Activated naive CD4-positive, alpha-beta T cell treated with anti-CD3 and anti-CD28 coated beads for 36 hours (primary cell): ENCODE data around the gene A3GALT2. TPM values are rescaled to one million over a fixed set of nuclear protein-coding genes. Genes with fewer than 3 reads are reported as not detected.
A peak's percentile ranks its signal among the peaks of the same experiment; 100 is the strongest.

Source experiments
- CTCF ChIA-PET: fragments of 350-600 bp; sonication (Branson Sonifier 250); formaldehyde crosslinking; loops from one replicate; lab custom pipeline; 2021; ENCODE audit warnings: antibody characterized with exemption; lab: Charles Lee
- DNase-seq: peaks from one replicate; pipeline ENCODE4 v3.0.0-alpha.2; 2020
- H3K27ac Mint-ChIP-seq: one replicate; pipeline ENCODE4 v1.8.0; 2021; ENCODE audit warnings: mild to moderate bottlenecking, mixed read lengths
- H3K27me3 Mint-ChIP-seq: one replicate; pipeline ENCODE4 v1.8.0; 2021; ENCODE audit warnings: low read depth, mixed read lengths
- H3K36me3 Mint-ChIP-seq: one replicate; pipeline ENCODE4 v1.8.0; 2021; ENCODE audit warnings: low read depth, mixed read lengths
- H3K4me1 Mint-ChIP-seq: one replicate; pipeline ENCODE4 v1.8.0; 2021; ENCODE audit warnings: low read depth, mixed read lengths
- H3K4me3 Mint-ChIP-seq: one replicate; pipeline ENCODE4 v1.8.0; 2021; ENCODE audit warnings: mild to moderate bottlenecking, moderate library complexity, mixed read lengths
- H3K9me3 Mint-ChIP-seq: one replicate; pipeline ENCODE4 v1.8.0; 2021; ENCODE audit warnings: mixed read lengths
- intact Hi-C: fragments of 100-400 bp; cut with micrococcal nuclease; formaldehyde crosslinking; loops from one replicate; pipeline ENCODE4 v1.15.1; 2023
- total RNA-seq, 2 experiments: library from RNA; stranded (reverse); gene quantifications; one replicate each; pipeline ENCODE4 v1.2.3, GENCODE V29; 2021

Gene A3GALT2
- total RNA-seq, 2 experiments from 2014 or later: not detected

DNA sequence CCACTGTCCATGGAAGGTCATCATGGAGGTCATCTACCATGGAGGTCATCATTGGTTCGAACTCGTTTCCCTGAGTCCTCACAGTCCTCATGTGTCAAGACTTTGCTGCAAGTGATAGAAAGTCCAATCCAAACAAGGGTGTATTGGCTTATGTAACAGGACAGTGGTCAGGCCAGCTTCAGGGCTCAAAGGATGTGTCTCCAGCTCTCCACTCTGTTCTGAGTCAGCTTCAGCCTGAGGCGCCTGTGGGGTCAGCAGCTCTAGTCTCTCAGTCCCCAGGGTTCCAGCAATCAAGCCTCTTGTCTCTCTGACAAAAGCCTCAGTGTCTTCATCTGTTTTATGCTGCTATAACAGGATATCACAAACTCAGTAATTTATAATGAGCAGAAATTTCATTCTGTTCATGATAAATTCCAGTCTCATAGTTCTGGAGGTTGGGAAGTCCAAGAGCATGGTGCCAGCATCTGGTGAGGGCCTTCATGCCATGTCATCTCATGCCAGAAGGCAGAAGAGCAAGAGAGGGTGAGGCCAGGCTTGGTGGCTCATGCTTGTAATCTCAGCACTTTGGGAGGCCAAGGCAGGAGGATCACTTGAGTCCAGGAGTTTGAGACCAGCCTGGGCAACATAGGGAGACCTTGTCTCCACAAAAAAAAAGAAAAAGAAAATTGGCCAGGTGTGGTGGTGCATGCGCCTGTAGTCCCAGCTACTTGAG lies 19.5 kb downstream of the A3GALT2 start:
- H3K4me1 Mint-ChIP-seq: peaks cover 12% of the 10 kb centered on the region
- H3K9me3 Mint-ChIP-seq: no peaks in the 10 kb centered on the region
- DNase-seq: no peak
- intact Hi-C loops: no loop called here
- H3K4me3 Mint-ChIP-seq: no peak overlapping the region
- no peak overlapping the region for H3K27ac Mint-ChIP-seq
- H3K27me3 Mint-ChIP-seq: peaks cover 7% of the 10 kb centered on the region
- peaks cover 9% of the 10 kb centered on the region for H3K36me3 Mint-ChIP-seq
- CTCF ChIA-PET: no interaction called here

DNA sequence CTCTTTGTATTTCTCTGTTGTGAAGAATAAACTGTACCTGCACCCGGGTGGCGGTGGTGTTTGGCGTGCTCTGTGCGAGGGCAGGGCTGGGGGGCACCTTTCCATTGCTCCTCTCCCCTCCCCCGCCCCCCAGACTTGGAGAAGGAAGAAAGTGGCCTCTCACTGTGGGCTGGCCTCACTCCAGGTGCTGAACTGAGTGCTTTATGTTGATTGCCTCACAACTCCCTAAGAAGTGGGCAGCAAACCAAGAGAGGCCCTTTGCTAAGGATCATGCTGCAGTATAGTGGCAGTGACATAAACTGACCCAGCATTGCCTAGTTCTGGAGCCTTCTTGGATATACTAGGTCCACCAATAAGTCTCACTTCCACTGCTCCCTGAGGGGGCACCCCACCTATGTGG lies 20.2 kb downstream of the A3GALT2 start:
- no peak overlapping the region for H3K27ac Mint-ChIP-seq
- CTCF ChIA-PET: no interaction called here
- H3K27me3 Mint-ChIP-seq: peaks cover under 1% of the 10 kb centered on the region
- intact Hi-C loops: no loop called here
- H3K4me3 Mint-ChIP-seq: no peak overlapping the region
- peaks cover 9% of the 10 kb centered on the region for H3K36me3 Mint-ChIP-seq
- DNase-seq: no peak
- no peaks in the 10 kb centered on the region for H3K9me3 Mint-ChIP-seq
- H3K4me1 Mint-ChIP-seq: peaks cover 12% of the 10 kb centered on the region

DNA sequence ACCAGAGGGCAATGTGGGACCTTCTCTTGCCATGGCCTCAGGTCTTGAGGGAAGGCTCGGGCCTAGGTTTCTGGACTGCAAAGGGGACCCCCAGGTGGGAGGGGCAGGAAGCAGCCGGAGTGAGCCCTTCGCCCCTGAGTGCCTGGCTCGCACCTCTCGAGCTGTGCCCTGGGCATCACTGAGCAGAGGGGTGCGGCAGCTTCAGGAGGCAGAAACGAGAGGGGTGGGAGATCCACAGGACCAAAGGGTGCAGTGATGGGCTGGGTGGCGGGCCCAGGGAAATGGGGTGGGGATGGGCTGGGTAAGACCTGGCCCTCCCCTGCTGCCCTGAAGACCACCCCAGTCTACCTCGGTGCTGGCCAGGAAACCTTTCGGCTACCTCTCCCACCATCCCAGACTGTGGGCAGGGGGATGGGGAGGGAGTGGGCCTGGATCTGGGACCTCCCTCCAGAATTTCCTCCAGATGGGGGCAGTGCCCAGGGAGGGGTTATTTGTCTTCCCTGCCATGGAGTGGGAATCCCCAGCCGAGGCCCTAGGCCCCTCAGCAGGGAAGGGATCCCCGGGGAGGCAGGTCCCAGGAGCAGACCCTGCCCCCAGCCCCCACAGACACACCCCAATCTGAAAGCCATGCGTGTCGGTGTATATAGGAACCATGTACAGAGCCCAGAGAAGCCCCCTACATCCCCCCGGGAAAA lies 21.3 kb downstream of the A3GALT2 start:
- no peak for DNase-seq
- H3K27me3 Mint-ChIP-seq: no peaks in the 10 kb centered on the region
- CTCF ChIA-PET: interaction anchor here (0.7 to 2.2 kb wide), 5 partner anchors 13 to 173 kb away, joined by 3 to 8 read pairs (median 4); partner anchors contain the start of gene ZSCAN20
- no peaks in the 10 kb centered on the region for H3K9me3 Mint-ChIP-seq
- peaks cover 9% of the 10 kb centered on the region for H3K36me3 Mint-ChIP-seq
- peaks cover 17% of the 10 kb centered on the region for H3K4me1 Mint-ChIP-seq
- no peak overlapping the region for H3K4me3 Mint-ChIP-seq
- no peak overlapping the region for H3K27ac Mint-ChIP-seq
- intact Hi-C loops: loop anchor here (5.0 kb wide), 1 partner anchor 48 kb away; no protein-coding TSS in a partner anchor

DNA sequence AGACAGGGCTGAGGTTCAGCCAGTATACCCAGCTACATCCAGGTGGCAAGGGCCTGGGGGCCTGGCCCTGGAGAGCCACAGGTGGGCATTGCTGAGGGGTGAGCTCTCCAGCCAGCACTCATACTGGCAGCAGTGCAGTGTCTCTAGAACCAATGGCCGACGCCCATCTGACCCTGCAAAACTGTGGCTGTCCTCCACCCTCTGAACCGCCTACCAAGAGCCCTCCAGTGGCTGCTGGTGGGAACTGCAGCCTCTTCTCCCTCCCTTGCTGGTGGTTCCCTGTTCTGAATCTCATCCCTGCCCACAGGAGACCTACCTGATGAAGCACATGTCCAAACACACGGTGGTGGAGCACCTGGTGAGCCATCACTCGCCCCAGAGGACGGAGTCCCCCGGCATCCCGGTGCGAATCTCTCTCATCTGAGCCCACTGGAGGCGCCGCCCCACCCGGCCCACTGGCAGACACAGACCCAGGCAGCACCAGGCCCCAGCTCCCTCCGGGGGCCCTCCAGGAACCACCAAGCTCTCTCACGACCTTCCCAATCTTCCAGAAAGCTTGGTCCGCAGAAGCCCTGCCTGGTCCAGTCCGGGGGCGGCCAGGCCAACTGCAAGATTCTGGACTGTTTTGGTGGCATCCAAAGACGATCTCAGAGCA lies 22.1 kb downstream of the A3GALT2 start:
- peak; percentile 65 for DNase-seq
- Mint-ChIP-seq H3K36me3 (peaks cover 9% of the 10 kb centered on the region), H3K4me1 (peaks cover 17% of the 10 kb centered on the region), H3K27ac (no peak overlapping the region), H3K9me3 (no peaks in the 10 kb centered on the region), H3K4me3 (no peak overlapping the region), H3K27me3 (no peaks in the 10 kb centered on the region)
- intact Hi-C loops: loop anchor here (1.0 to 5.0 kb wide), 2 partner anchors 49 to 186 kb away; no protein-coding TSS in a partner anchor
- CTCF ChIA-PET: interaction anchor here (0.6 to 5.7 kb wide), 12 partner anchors 10 to 173 kb away, joined by 3 to 84 read pairs (median 4); partner anchors contain the start of gene ZSCAN20

DNA sequence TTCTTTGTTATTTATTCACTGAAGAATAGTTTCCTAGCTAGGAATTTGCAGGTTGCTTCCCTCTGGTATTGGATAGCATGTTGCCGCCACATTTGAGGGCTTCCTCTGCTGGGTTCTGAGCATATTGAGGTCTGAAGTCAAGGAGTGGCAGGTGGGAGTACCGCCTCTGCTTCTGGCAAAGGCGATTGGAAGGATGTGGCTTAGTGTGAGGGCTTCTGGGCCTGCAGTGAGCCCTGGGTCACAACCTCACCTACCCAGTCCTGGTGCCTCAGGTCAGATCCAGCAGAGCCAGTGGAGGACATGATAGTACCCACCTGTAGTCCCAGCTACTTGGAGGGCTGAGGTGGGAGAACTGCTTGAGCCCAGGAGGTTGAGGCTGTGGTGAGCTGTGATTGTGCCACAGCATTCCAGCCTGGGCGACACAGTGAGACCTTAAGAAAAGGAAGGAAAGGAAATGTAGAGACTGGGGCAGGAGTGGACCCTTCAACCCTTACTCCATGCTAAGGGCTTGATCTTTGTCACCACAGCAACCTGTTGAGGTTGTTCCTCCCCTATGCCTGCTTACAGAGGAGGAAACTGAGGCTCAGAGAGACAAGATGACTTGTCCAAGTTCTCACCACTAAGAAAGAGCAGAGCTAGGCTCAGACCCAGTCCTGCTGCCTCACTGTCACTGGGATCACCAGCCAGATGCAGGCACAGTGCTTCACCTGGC lies 22.8 kb downstream of the A3GALT2 start:
- Mint-ChIP-seq H3K4me3 (no peak overlapping the region), H3K27ac (no peak overlapping the region), H3K27me3 (no peaks in the 10 kb centered on the region), H3K9me3 (no peaks in the 10 kb centered on the region), H3K4me1 (peaks cover 17% of the 10 kb centered on the region), H3K36me3 (peaks cover 9% of the 10 kb centered on the region)
- CTCF ChIA-PET: interaction anchor here (0.6 to 5.7 kb wide), 12 partner anchors 9 to 173 kb away, joined by 3 to 84 read pairs (median 4); partner anchors contain the start of gene ZSCAN20
- no peak for DNase-seq
- intact Hi-C loops: loop anchor here (1.0 to 5.0 kb wide), 2 partner anchors 49 to 186 kb away; no protein-coding TSS in a partner anchor

GRCh38 chr1:33296824-33297223 lies 24.1 kb downstream of the A3GALT2 start:
- H3K4me1 Mint-ChIP-seq: peaks cover 9% of the 10 kb centered on the region
- DNase-seq: no peak
- peaks cover 6% of the 10 kb centered on the region for H3K36me3 Mint-ChIP-seq
- no peak overlapping the region for H3K4me3 Mint-ChIP-seq
- H3K27ac Mint-ChIP-seq: no peak overlapping the region
- intact Hi-C loops: loop anchor here (5.0 kb wide), 1 partner anchor 50 kb away; no protein-coding TSS in a partner anchor
- no peaks in the 10 kb centered on the region for H3K9me3 Mint-ChIP-seq
- CTCF ChIA-PET: interaction anchor here (0.9 to 5.7 kb wide), 12 partner anchors 9 to 314 kb away, joined by 3 to 84 read pairs (median 6); partner anchors contain the start of gene ZSCAN20
- no peaks in the 10 kb centered on the region for H3K27me3 Mint-ChIP-seq

- DNase-seq: no peak
- intact Hi-C loops: loop anchor here (5.0 kb wide), 1 partner anchor 51 kb away; no protein-coding TSS in a partner anchor
- H3K36me3 Mint-ChIP-seq: peaks cover 2% of the 10 kb centered on the region
- no peak overlapping the region for H3K27ac Mint-ChIP-seq
- H3K27me3 Mint-ChIP-seq: no peaks in the 10 kb centered on the region
- H3K4me3 Mint-ChIP-seq: no peak overlapping the region
- no peaks in the 10 kb centered on the region for H3K9me3 Mint-ChIP-seq
- peaks cover 5% of the 10 kb centered on the region for H3K4me1 Mint-ChIP-seq
- CTCF ChIA-PET: interaction anchor here (0.6 to 5.7 kb wide), 31 partner anchors 7 to 337 kb away, joined by 3 to 84 read pairs (median 5); partner anchors contain the start of gene ZSCAN20
Observed at GRCh38 chr1:33296082-33296458, 24.8 kb downstream of the A3GALT2 start.

DNA sequence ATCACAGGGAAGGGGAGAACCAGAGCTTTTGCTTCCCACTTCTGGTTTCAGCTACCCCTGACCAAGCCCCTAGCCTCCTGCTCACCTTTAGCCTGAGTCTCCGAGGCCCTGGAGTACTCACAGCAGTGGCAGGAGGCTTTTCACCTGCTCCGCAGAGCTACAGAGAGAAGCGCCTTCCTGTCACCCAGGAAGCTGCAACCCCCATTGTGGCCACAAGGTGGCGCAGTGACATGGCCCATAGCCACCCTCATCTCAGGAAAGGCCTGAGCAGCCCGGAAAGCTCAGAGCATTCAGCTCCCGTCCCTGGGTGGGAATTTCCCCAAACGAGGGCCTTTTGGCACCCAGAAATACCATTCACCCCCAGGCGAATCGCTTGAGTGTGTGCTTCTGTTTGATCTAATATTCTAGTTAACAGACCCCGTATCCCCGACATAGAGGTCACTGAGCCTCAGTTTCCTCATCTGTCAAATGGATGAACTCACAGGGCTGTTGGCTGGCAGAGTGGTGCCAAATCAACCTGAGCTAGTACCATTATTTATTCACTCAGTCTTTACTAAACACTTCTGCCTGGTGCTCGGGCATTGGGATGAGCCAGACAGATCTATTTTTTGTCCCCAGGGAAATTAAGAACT lies 25.3 kb downstream of the A3GALT2 start:
- Mint-ChIP-seq H3K27me3 (no peaks in the 10 kb centered on the region), H3K4me3 (no peak overlapping the region), H3K4me1 (peaks cover 5% of the 10 kb centered on the region), H3K36me3 (peaks cover 2% of the 10 kb centered on the region), H3K27ac (no peak overlapping the region), H3K9me3 (no peaks in the 10 kb centered on the region)
- DNase-seq: peak; percentile 95
- CTCF ChIA-PET: interaction anchor here (0.6 to 5.7 kb wide), 33 partner anchors 8 to 338 kb away, joined by 3 to 84 read pairs (median 5); partner anchors contain the start of gene ZSCAN20
- intact Hi-C loops: loop anchor here (1.0 to 5.0 kb wide), 5 partner anchors 52 to 318 kb away; no protein-coding TSS in a partner anchor

GRCh38 chr1:33295023-33295422 lies 25.9 kb downstream of the A3GALT2 start:
- Mint-ChIP-seq H3K27ac (no peak overlapping the region), H3K36me3 (peaks cover 2% of the 10 kb centered on the region), H3K4me1 (peaks cover 5% of the 10 kb centered on the region), H3K27me3 (no peaks in the 10 kb centered on the region), H3K4me3 (no peak overlapping the region), H3K9me3 (no peaks in the 10 kb centered on the region)
- intact Hi-C loops: loop anchor here (1.0 to 5.0 kb wide), 5 partner anchors 52 to 318 kb away; no protein-coding TSS in a partner anchor
- CTCF ChIA-PET: interaction anchor here (0.6 to 5.7 kb wide), 26 partner anchors 8 to 338 kb away, joined by 3 to 84 read pairs (median 5); partner anchors contain the start of gene ZSCAN20
- no peak for DNase-seq

GRCh38 chr1:33294071-33295010 lies 26.6 kb downstream of the A3GALT2 start:
- CTCF ChIA-PET: interaction anchor here (0.7 to 5.7 kb wide), 14 partner anchors 9 to 318 kb away, joined by 3 to 84 read pairs (median 8); partner anchors contain the start of gene ZSCAN20
- DNase-seq: no peak
- intact Hi-C loops: loop anchor here (1.0 to 5.0 kb wide), 5 partner anchors 53 to 319 kb away; no protein-coding TSS in a partner anchor
- H3K36me3 Mint-ChIP-seq: peaks cover 6% of the 10 kb centered on the region
- H3K9me3 Mint-ChIP-seq: no peaks in the 10 kb centered on the region
- H3K4me1 Mint-ChIP-seq: peaks cover 5% of the 10 kb centered on the region
- H3K27me3 Mint-ChIP-seq: no peaks in the 10 kb centered on the region
- no peak overlapping the region for H3K4me3 Mint-ChIP-seq
- H3K27ac Mint-ChIP-seq: no peak overlapping the region
